ENCODE measurements around the gene DGKB.

GRCh38 chr7:14480281-14480680 lies 422.3 kb downstream of the DGKB start:
- TF ChIP-seq, protein P1, sequence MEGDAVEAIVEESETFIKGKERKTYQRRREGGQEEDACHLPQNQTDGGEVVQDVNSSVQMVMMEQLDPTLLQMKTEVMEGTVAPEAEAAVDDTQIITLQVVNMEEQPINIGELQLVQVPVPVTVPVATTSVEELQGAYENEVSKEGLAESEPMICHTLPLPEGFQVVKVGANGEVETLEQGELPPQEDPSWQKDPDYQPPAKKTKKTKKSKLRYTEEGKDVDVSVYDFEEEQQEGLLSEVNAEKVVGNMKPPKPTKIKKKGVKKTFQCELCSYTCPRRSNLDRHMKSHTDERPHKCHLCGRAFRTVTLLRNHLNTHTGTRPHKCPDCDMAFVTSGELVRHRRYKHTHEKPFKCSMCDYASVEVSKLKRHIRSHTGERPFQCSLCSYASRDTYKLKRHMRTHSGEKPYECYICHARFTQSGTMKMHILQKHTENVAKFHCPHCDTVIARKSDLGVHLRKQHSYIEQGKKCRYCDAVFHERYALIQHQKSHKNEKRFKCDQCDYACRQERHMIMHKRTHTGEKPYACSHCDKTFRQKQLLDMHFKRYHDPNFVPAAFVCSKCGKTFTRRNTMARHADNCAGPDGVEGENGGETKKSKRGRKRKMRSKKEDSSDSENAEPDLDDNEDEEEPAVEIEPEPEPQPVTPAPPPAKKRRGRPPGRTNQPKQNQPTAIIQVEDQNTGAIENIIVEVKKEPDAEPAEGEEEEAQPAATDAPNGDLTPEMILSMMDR (conservative IDR thresholded peaks at IDR 0.05 in 1 of 2, IDR thresholded peaks at IDR 0.05 in 1 of 2; ENCODE audit: extremely low read depth in 1 of 2, insufficient read depth in 1 of 2, low read depth in 1 of 2, low read length in 2 of 2), result no peak
- no peak for TF ChIP-seq EZH2 (IDR thresholded peaks at IDR 0.05; ENCODE audit: borderline replicate concordance, low read length)

All from mammary epithelial cell (primary cell).